Stimulated activated CD4-positive, alpha-beta T cell treated with anti-CD3 and anti-CD28 coated beads, Interleukin-12 subunit alpha, Interleukin-12 subunit beta, amount 100 ng/mL, for 4 hours (primary cell): ENCODE measurements around the gene UGP2.

Experiments
- DNase-seq: peaks from one replicate; pipeline ENCODE4 v3.0.0-alpha.2; 2020

The UGP2 gene

GRCh38 chr2:63866009-63866709 is 24.5 kb downstream of the UGP2 start:
- DNase-seq, result no peak

GRCh38 chr2:63870679-63871078 is 29.0 kb downstream of the UGP2 start:
- DNase-seq, result no peak

GRCh38 chr2:63871864-63872263 is 30.2 kb downstream of the UGP2 start:
- DNase-seq, result no peak

GRCh38 chr2:63872571-63873328 is 31.1 kb downstream of the UGP2 start:
- no peak for DNase-seq

- no peak for DNase-seq
Measured at GRCh38 chr2:63874204-63875130, 32.8 kb downstream of the UGP2 start.

- DNase-seq, result no peak
Measured at GRCh38 chr2:63875131-63875527, 33.4 kb downstream of the UGP2 start.

- DNase-seq, result no peak
Measured at GRCh38 chr2:63875559-63876245, 34.0 kb downstream of the UGP2 start.

- no peak for DNase-seq
Measured at GRCh38 chr2:63876311-63876710, 34.6 kb downstream of the UGP2 start.

- no peak for DNase-seq
Measured at GRCh38 chr2:63878486-63878885, 36.8 kb downstream of the UGP2 start.

- DNase-seq, result no peak
Measured at GRCh38 chr2:63879876-63880433, 38.3 kb downstream of the UGP2 start.

GRCh38 chr2:63880625-63881024 is 38.9 kb downstream of the UGP2 start:
- DNase-seq, result no peak

- no peak for DNase-seq
Measured at GRCh38 chr2:63881205-63881604, 39.5 kb downstream of the UGP2 start.

- no peak for DNase-seq
Measured at GRCh38 chr2:63882395-63883105, 40.9 kb downstream of the UGP2 start.

- no peak for DNase-seq
Measured at GRCh38 chr2:63886445-63886844, 44.7 kb downstream of the UGP2 start.

GRCh38 chr2:63888053-63888452 is 46.4 kb downstream of the UGP2 start:
- no peak for DNase-seq

- DNase-seq, result peak; percentile 33
Measured at GRCh38 chr2:63888490-63889402, 47.0 kb downstream of the UGP2 start.

- no peak for DNase-seq
Measured at GRCh38 chr2:63890678-63891077, 49.0 kb downstream of the UGP2 start.

GRCh38 chr2:63891488-63892030 is 49.9 kb downstream of the UGP2 start:
- no peak for DNase-seq

- DNase-seq, result no peak
Measured at GRCh38 chr2:63893163-63893562, 51.5 kb downstream of the UGP2 start.

- no peak for DNase-seq
Measured at GRCh38 chr2:63894167-63894566, 52.5 kb downstream of the UGP2 start.
